NOMO-1 treated with dmso at 0.1 percent for 144 hours (cell line): ENCODE measurements around the gene PPT2.
A peak's percentile ranks its signal among the peaks of the same experiment; 100 is the strongest.

Source experiments
- DNase-seq: peaks from one replicate; lab custom pipeline; 2025; ENCODE audit not compliant: unreplicated experiment; lab: John Stamatoyannopoulos, UW

PPT2 gene

GRCh38 chr6:32151181-32151862, 2.6 kb upstream of the PPT2 start:
- DNase-seq: no peak

GRCh38 chr6:32151863-32152768, 1.8 kb upstream of the PPT2 start, which contains the start of gene PRRT1:
Gene PRRT1, minus strand, starts transcription at chr6:32151939. Its CDS starts 112 bp downstream, at chr6:32151827.
- DNase-seq: no peak

- DNase-seq: no peak
Observed at GRCh38 chr6:32152769-32153563, 975 bp upstream of the PPT2 start.

- peak; percentile 1 for DNase-seq
Observed at GRCh38 chr6:32154514-32155161, 697 bp downstream of the PPT2 start.

- DNase-seq: no peak
Observed at GRCh38 chr6:32156891-32157290, 3.0 kb downstream of the PPT2 start.

- DNase-seq: no peak
Observed at GRCh38 chr6:32158052-32158451, 4.1 kb downstream of the PPT2 start.

GRCh38 chr6:32163559-32164258, 9.8 kb downstream of the PPT2 start:
- no peak for DNase-seq

- no peak for DNase-seq
Observed at GRCh38 chr6:32164295-32164694, 10.4 kb downstream of the PPT2 start, which contains the start of gene EGFL8. Gene EGFL8, plus strand, starts transcription at chr6:32164595. Its CDS starts 1,571 bp downstream, at chr6:32166166.

- no peak for DNase-seq
Observed at GRCh38 chr6:32166411-32167061, 12.6 kb downstream of the PPT2 start.

GRCh38 chr6:32167154-32167760, 13.3 kb downstream of the PPT2 start:
- DNase-seq: no peak

GRCh38 chr6:32167761-32168262, 13.9 kb downstream of the PPT2 start:
- no peak for DNase-seq

- no peak for DNase-seq
Observed at GRCh38 chr6:32168350-32168749, 14.4 kb downstream of the PPT2 start.

- no peak for DNase-seq
Observed at GRCh38 chr6:32168807-32169591, 15.1 kb downstream of the PPT2 start.

GRCh38 chr6:32170294-32170693, 16.4 kb downstream of the PPT2 start:
- DNase-seq: no peak

GRCh38 chr6:32171234-32171633, 17.3 kb downstream of the PPT2 start:
- no peak for DNase-seq

GRCh38 chr6:32173051-32173727, 19.2 kb downstream of the PPT2 start:
- no peak for DNase-seq

- no peak for DNase-seq
Observed at GRCh38 chr6:32174416-32174815, 20.5 kb downstream of the PPT2 start.

GRCh38 chr6:32175322-32175710, 21.4 kb downstream of the PPT2 start:
- DNase-seq: no peak
